ENCODE data around the gene ARID1B. TPM values are rescaled to one million over a fixed set of nuclear protein-coding genes. Genes with fewer than 3 reads are reported as not detected.

The ARID1B gene
- total RNA-seq, 6 experiments from 2014 or later = 23.2 to 35.3 (median 30.7) TPM

DNA sequence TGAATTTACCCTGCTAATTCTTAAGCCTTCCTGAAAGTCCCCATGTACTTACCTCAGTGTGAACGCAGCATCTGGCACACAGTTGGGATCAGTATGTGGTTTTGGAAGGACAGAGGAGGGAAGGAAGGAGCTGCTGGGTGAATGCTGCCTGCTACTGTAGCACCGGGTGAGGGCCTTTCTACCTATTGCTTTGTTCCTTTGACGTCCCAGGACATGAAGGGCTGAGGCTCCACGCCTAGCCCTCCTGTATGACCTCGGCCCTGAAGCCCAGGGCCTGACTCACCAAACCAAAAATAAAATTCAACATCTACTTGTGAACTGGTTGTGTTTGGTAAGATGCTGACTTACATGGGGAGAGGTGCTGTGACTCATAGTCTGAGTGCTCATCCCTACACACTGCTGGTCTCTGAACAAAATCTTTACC is 51.1 kb downstream of the ARID1B start:
- WGBS (ENCODE audit: insufficient coverage, low coverage, low lambda C conversion rate, missing lambda C conversion rate) = 65% methylated on average over 4 of the region's 5 CpGs
- H3K27ac ChIP-seq = no peak overlapping the region
- H3K4me1 ChIP-seq = peaks cover 0 to 19% (median 6%) of the 10 kb centered on the region in 4 donors
- intact Hi-C loops (cut with DNase I) = no loop called here
- ATAC-seq (peak in 1 of 4 donors; percentile 56), DNase-seq (no peak)
- H3K36me3 ChIP-seq = peaks cover 0 to 7% (median 0%) of the 10 kb centered on the region in 4 donors
- H3K4me3 ChIP-seq = no peak overlapping the region
- H3K27me3 ChIP-seq = no peaks in the 10 kb centered on the region
- TF ChIP-seq POLR2A (IDR thresholded peaks at IDR 0.05) = no peak
- TF ChIP-seq, protein P1, sequence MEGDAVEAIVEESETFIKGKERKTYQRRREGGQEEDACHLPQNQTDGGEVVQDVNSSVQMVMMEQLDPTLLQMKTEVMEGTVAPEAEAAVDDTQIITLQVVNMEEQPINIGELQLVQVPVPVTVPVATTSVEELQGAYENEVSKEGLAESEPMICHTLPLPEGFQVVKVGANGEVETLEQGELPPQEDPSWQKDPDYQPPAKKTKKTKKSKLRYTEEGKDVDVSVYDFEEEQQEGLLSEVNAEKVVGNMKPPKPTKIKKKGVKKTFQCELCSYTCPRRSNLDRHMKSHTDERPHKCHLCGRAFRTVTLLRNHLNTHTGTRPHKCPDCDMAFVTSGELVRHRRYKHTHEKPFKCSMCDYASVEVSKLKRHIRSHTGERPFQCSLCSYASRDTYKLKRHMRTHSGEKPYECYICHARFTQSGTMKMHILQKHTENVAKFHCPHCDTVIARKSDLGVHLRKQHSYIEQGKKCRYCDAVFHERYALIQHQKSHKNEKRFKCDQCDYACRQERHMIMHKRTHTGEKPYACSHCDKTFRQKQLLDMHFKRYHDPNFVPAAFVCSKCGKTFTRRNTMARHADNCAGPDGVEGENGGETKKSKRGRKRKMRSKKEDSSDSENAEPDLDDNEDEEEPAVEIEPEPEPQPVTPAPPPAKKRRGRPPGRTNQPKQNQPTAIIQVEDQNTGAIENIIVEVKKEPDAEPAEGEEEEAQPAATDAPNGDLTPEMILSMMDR (IDR thresholded peaks at IDR 0.05) = no peak
- H3K9me3 ChIP-seq = no peaks in the 10 kb centered on the region

DNA sequence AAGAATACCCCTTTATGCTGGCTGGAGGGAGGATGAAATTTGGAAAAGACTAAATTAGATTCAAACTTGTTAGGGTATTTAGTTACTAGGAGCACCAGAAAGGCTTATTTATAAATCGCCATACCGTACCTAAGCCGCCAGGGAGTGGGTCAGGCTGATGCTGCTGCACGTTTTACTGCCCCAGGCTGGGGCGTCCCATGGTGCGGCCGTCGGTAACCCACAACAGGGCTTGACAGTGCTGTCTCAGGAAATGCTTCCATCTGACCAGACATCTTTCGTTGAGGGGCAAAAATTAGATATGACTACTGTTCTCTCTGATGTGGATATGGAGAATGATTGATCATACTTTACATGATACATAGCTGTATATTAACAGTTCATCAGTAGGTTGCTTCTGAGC is 52.9 kb downstream of the ARID1B start:
- peaks cover 0 to 7% (median 0%) of the 10 kb centered on the region in 4 donors for H3K36me3 ChIP-seq
- no peaks in the 10 kb centered on the region for H3K9me3 ChIP-seq
- DNase-seq (no peak), ATAC-seq (no peak)
- no peak overlapping the region for H3K27ac ChIP-seq
- H3K4me3 ChIP-seq = no peak overlapping the region
- no peaks in the 10 kb centered on the region for H3K27me3 ChIP-seq
- no peak for TF ChIP-seq POLR2A (IDR thresholded peaks at IDR 0.05)
- TF ChIP-seq, protein P1 (IDR thresholded peaks at IDR 0.05) = no peak
- H3K4me1 ChIP-seq = peaks cover 0 to 29% (median 8%) of the 10 kb centered on the region in 4 donors
- intact Hi-C loops (cut with DNase I) = no loop called here
- WGBS (ENCODE audit: insufficient coverage, low coverage, low lambda C conversion rate, missing lambda C conversion rate) = 83% methylated on average over 1 of the region's 9 CpGs

DNA sequence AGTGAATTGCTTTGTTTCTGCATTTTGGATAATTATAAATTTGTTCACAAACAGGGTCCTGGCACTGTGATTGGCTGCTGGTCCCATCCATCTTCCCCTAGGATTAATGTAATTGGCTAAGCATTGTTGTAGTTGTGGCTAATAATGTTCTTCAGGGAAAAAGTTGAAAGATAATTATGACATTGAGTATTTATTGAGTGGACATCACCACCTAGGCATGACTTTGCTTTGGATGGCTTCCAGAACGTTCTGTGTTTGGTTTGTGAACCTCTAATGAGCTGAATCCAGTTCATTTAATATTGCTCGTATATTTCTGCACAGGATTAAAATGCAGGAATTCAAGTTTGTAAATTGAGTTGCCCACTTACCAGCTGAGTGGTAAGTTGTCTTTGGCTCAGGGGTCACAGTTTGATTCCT is 55.1 kb downstream of the ARID1B start:
- no peak overlapping the region for H3K27ac ChIP-seq
- H3K36me3 ChIP-seq = peaks cover 0 to 7% (median 0%) of the 10 kb centered on the region in 4 donors
- H3K4me3 ChIP-seq = no peak overlapping the region
- ATAC-seq = peak; percentile 36 to 76 (median 62)
- intact Hi-C loops (cut with DNase I) = no loop called here
- DNase-seq = no peak
- no peaks in the 10 kb centered on the region for H3K9me3 ChIP-seq
- no peaks in the 10 kb centered on the region for H3K27me3 ChIP-seq
- WGBS (ENCODE audit: insufficient coverage, low coverage, low lambda C conversion rate, missing lambda C conversion rate) = 34% methylated on average over 2 of the region's 2 CpGs
- peaks cover 0 to 26% (median 8%) of the 10 kb centered on the region in 4 donors for H3K4me1 ChIP-seq
- TF ChIP-seq, protein P1 (IDR thresholded peaks at IDR 0.05) = no peak
- TF ChIP-seq POLR2A (IDR thresholded peaks at IDR 0.05) = no peak

DNA sequence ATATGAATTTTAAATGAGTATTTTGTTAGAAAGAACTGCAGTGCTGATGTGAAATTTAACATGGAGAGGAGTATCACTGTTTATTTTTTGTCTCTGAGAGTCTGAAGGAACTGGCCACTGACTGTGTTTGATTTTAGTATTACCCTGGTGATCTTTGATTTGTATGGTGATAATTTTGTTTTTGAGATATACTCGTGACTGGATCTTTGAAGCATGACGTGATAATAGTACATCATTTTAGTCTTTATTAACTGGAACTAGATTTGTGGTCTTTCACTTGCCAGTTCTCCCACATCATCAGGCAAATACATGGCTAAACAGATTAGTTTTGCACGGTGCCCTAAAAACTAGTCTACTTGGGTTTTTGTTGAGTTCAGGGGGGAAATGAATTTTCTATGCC is 55.5 kb downstream of the ARID1B start:
- ATAC-seq = peak in 1 of 4 donors; percentile 12
- 45% methylated on average over 3 of the region's 3 CpGs for WGBS (ENCODE audit: insufficient coverage, low coverage, low lambda C conversion rate, missing lambda C conversion rate)
- peaks cover 0 to 7% (median 0%) of the 10 kb centered on the region in 4 donors for H3K36me3 ChIP-seq
- H3K9me3 ChIP-seq = no peaks in the 10 kb centered on the region
- H3K4me1 ChIP-seq = peaks cover 0 to 23% (median 8%) of the 10 kb centered on the region in 4 donors
- no peak overlapping the region for H3K27ac ChIP-seq
- DNase-seq = no peak
- intact Hi-C loops (cut with DNase I) = no loop called here
- no peak for TF ChIP-seq POLR2A (IDR thresholded peaks at IDR 0.05)
- TF ChIP-seq, protein P1 (IDR thresholded peaks at IDR 0.05) = no peak
- no peaks in the 10 kb centered on the region for H3K27me3 ChIP-seq
- H3K4me3 ChIP-seq = no peak overlapping the region
